ENCODE data around the gene TMEM139.

DNA sequence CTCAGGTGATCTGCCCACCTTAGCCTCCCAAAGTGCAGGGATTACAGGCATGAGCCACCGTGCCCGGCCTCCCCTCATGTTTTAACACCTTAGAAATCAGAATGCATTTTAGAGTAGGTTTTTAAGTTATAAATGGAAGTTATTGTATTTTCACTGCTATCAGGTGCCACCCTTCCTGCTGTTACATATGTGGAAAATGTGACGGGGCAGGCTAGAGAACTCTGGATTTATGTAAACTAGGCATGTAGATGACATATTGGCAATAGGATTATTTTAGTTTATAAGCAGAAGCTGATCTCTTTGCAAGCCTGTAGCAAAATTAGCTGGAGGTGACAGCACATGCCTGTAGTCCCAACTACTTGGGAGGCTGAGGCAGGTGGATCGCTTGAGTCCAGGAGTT lies 5.5 kb downstream of the TMEM139 start:
- TF ChIP-seq CTCF (IDR thresholded peaks at IDR 0.05) (no peak), POLR2AphosphoS5 (IDR thresholded peaks at IDR 0.05) (no peak), EP300 (IDR thresholded peaks at IDR 0.05) (no peak)
